ENCODE data around the gene AREG.

DNA sequence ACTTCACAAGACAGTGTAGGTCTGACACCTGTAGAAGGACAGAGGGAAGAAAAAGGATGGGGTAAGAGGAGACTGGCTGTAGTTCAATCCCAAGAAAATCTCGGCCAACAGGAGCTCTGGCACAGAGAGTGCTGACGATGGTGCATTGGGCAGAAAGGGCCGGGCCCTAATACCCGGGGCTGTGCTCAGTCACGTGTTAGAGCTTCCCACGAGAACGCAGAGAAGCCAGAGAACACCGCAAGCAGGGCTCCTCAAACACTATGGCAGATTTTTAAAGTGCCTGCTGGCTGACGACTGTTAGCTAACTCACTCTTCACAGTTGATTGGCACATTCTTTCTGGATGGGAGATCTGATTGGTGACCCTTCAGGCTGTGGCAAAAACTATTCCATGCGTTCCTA lies 44.5 kb upstream of the AREG start:
- TF ChIP-seq, protein P1, sequence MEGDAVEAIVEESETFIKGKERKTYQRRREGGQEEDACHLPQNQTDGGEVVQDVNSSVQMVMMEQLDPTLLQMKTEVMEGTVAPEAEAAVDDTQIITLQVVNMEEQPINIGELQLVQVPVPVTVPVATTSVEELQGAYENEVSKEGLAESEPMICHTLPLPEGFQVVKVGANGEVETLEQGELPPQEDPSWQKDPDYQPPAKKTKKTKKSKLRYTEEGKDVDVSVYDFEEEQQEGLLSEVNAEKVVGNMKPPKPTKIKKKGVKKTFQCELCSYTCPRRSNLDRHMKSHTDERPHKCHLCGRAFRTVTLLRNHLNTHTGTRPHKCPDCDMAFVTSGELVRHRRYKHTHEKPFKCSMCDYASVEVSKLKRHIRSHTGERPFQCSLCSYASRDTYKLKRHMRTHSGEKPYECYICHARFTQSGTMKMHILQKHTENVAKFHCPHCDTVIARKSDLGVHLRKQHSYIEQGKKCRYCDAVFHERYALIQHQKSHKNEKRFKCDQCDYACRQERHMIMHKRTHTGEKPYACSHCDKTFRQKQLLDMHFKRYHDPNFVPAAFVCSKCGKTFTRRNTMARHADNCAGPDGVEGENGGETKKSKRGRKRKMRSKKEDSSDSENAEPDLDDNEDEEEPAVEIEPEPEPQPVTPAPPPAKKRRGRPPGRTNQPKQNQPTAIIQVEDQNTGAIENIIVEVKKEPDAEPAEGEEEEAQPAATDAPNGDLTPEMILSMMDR (conservative IDR thresholded peaks at IDR 0.05 in 1 of 2, IDR thresholded peaks at IDR 0.05 in 1 of 2; ENCODE audit: low read depth in 1 of 2, low read length in 2 of 2) = no peak
- TF ChIP-seq EZH2 (IDR thresholded peaks at IDR 0.05; ENCODE audit: low read length, missing control alignments) = no peak

Measured in fibroblast of lung (primary cell).